Activated T-helper 17 cell treated with anti-CD3 and anti-CD28 coated beads, Interleukin-2, amount 50 U/mL, for 72 hours (primary cell): ENCODE results near the gene TELO2. TPM values are rescaled to one million over a fixed set of nuclear protein-coding genes. Genes with fewer than 3 reads are reported as not detected.

Experiments used
- ATAC-seq: fragments of 150-1000 bp; cut with Tn5 transposase; replicated peaks from 2 replicates; pipeline ENCODE4 v1.10.0; 2021; ENCODE audit warnings: mild to moderate bottlenecking, moderate library complexity
- H3K27ac Mint-ChIP-seq: one replicate; pipeline ENCODE4 v1.8.0; 2022; ENCODE audit warnings: mixed read lengths
- H3K27me3 Mint-ChIP-seq: one replicate; pipeline ENCODE4 v1.8.0; 2022; ENCODE audit warnings: mixed read lengths
- H3K36me3 Mint-ChIP-seq: one replicate; pipeline ENCODE4 v1.8.0; 2022; ENCODE audit warnings: low read depth, mild to moderate bottlenecking, mixed read lengths
- H3K4me1 Mint-ChIP-seq: one replicate; pipeline ENCODE4 v1.8.0; 2022; ENCODE audit warnings: mixed read lengths
- H3K4me3 Mint-ChIP-seq: one replicate; pipeline ENCODE4 v1.8.0; 2022; ENCODE audit warnings: mild to moderate bottlenecking, mixed read lengths
- H3K9me3 Mint-ChIP-seq: one replicate; pipeline ENCODE4 v1.8.0; 2022; ENCODE audit warnings: mixed read lengths
- total RNA-seq, 2 donors: library from RNA; stranded (reverse); gene quantifications; one replicate each; pipeline ENCODE4 v1.2.3, GENCODE V29; 2022

TELO2 gene
- total RNA-seq, 2 donors from 2014 or later, result 49.2 to 67.9 TPM

GRCh38 chr16:1548233-1548632 is 55.1 kb downstream of the TELO2 start:
- H3K36me3 Mint-ChIP-seq, result peaks cover 53% of the 10 kb centered on the region
- H3K27ac Mint-ChIP-seq, result peak overlapping the region; percentile 62
- ATAC-seq, result no peak

GRCh38 chr16:1548727-1549126 is 55.6 kb downstream of the TELO2 start:
- peaks cover 53% of the 10 kb centered on the region for H3K36me3 Mint-ChIP-seq
- peak overlapping the region; percentile 62 for H3K27ac Mint-ChIP-seq
- no peak for ATAC-seq
- no peak overlapping the region for H3K4me3 Mint-ChIP-seq
- no peaks in the 10 kb centered on the region for H3K9me3 Mint-ChIP-seq
- H3K27me3 Mint-ChIP-seq, result no peaks in the 10 kb centered on the region
- peaks cover 14% of the 10 kb centered on the region for H3K4me1 Mint-ChIP-seq

More at GRCh38 chr16:1548233-1548632, 55.1 kb downstream of the TELO2 start:
- H3K27me3 Mint-ChIP-seq, result no peaks in the 10 kb centered on the region
- no peaks in the 10 kb centered on the region for H3K9me3 Mint-ChIP-seq
- no peak overlapping the region for H3K4me3 Mint-ChIP-seq
- peaks cover 16% of the 10 kb centered on the region for H3K4me1 Mint-ChIP-seq

GRCh38 chr16:1550069-1550468 is 56.9 kb downstream of the TELO2 start:
- no peak for ATAC-seq
- Mint-ChIP-seq H3K4me3 (no peak overlapping the region), H3K27ac (peak overlapping the region; percentile 62), H3K4me1 (peaks cover 12% of the 10 kb centered on the region), H3K36me3 (peaks cover 60% of the 10 kb centered on the region), H3K27me3 (no peaks in the 10 kb centered on the region), H3K9me3 (no peaks in the 10 kb centered on the region)

GRCh38 chr16:1550696-1551095 is 57.5 kb downstream of the TELO2 start:
- Mint-ChIP-seq H3K4me1 (peaks cover 12% of the 10 kb centered on the region), H3K27ac (peak overlapping the region; percentile 62), H3K27me3 (no peaks in the 10 kb centered on the region), H3K9me3 (no peaks in the 10 kb centered on the region), H3K4me3 (no peak overlapping the region), H3K36me3 (peaks cover 66% of the 10 kb centered on the region)
- ATAC-seq, result no peak

GRCh38 chr16:1551166-1551565 is 58.0 kb downstream of the TELO2 start:
- Mint-ChIP-seq H3K27ac (no peak overlapping the region), H3K4me1 (peaks cover 12% of the 10 kb centered on the region)

GRCh38 chr16:1552129-1552528 is 59.0 kb downstream of the TELO2 start:
- H3K4me3 Mint-ChIP-seq, result no peak overlapping the region
- peaks cover 77% of the 10 kb centered on the region for H3K36me3 Mint-ChIP-seq

More at GRCh38 chr16:1551166-1551565, 58.0 kb downstream of the TELO2 start:
- H3K4me3 Mint-ChIP-seq, result no peak overlapping the region
- no peak for ATAC-seq
- H3K36me3 Mint-ChIP-seq, result peaks cover 71% of the 10 kb centered on the region
- H3K27me3 Mint-ChIP-seq, result no peaks in the 10 kb centered on the region
- H3K9me3 Mint-ChIP-seq, result no peaks in the 10 kb centered on the region

GRCh38 chr16:1553946-1554825 is 61.0 kb downstream of the TELO2 start:
- ATAC-seq, result no peak
- no peaks in the 10 kb centered on the region for H3K27me3 Mint-ChIP-seq

More at GRCh38 chr16:1552129-1552528, 59.0 kb downstream of the TELO2 start:
- no peaks in the 10 kb centered on the region for H3K27me3 Mint-ChIP-seq
- H3K9me3 Mint-ChIP-seq, result no peaks in the 10 kb centered on the region
- peaks cover 12% of the 10 kb centered on the region for H3K4me1 Mint-ChIP-seq
- peak overlapping the region; percentile 87 for H3K27ac Mint-ChIP-seq
- ATAC-seq, result no peak

GRCh38 chr16:1554826-1555445 is 61.8 kb downstream of the TELO2 start:
- peaks cover 64% of the 10 kb centered on the region for H3K36me3 Mint-ChIP-seq
- H3K4me1 Mint-ChIP-seq, result peaks cover 11% of the 10 kb centered on the region
- no peaks in the 10 kb centered on the region for H3K27me3 Mint-ChIP-seq

More at GRCh38 chr16:1553946-1554825, 61.0 kb downstream of the TELO2 start:
- H3K27ac Mint-ChIP-seq, result peak overlapping the region; percentile 87
- H3K36me3 Mint-ChIP-seq, result peaks cover 70% of the 10 kb centered on the region
- peaks cover 5% of the 10 kb centered on the region for H3K4me1 Mint-ChIP-seq
- no peaks in the 10 kb centered on the region for H3K9me3 Mint-ChIP-seq
- no peak overlapping the region for H3K4me3 Mint-ChIP-seq

GRCh38 chr16:1556254-1556653 is 63.1 kb downstream of the TELO2 start:
- H3K4me1 Mint-ChIP-seq, result peaks cover 19% of the 10 kb centered on the region
- no peak for ATAC-seq
- H3K9me3 Mint-ChIP-seq, result peaks cover 3% of the 10 kb centered on the region
- no peak overlapping the region for H3K4me3 Mint-ChIP-seq
- H3K27me3 Mint-ChIP-seq, result no peaks in the 10 kb centered on the region
- no peak overlapping the region for H3K27ac Mint-ChIP-seq
- peaks cover 57% of the 10 kb centered on the region for H3K36me3 Mint-ChIP-seq

More at GRCh38 chr16:1554826-1555445, 61.8 kb downstream of the TELO2 start:
- Mint-ChIP-seq H3K9me3 (peaks cover 3% of the 10 kb centered on the region), H3K27ac (no peak overlapping the region), H3K4me3 (no peak overlapping the region)
- no peak for ATAC-seq

- Mint-ChIP-seq H3K27ac (no peak overlapping the region), H3K27me3 (no peaks in the 10 kb centered on the region), H3K4me1 (peaks cover 19% of the 10 kb centered on the region), H3K36me3 (peaks cover 52% of the 10 kb centered on the region), H3K4me3 (no peak overlapping the region), H3K9me3 (peaks cover 3% of the 10 kb centered on the region)
- no peak for ATAC-seq
Measured at GRCh38 chr16:1557074-1557473, 63.9 kb downstream of the TELO2 start.

- ATAC-seq, result no peak
- Mint-ChIP-seq H3K9me3 (peaks cover 3% of the 10 kb centered on the region), H3K27ac (peak overlapping the region; percentile 41), H3K4me1 (peaks cover 19% of the 10 kb centered on the region), H3K27me3 (no peaks in the 10 kb centered on the region), H3K4me3 (no peak overlapping the region), H3K36me3 (peaks cover 47% of the 10 kb centered on the region)
Measured at GRCh38 chr16:1557576-1557975, 64.4 kb downstream of the TELO2 start.

- ATAC-seq, result peak; percentile 94
- Mint-ChIP-seq H3K4me3 (peak overlapping the region; percentile 77), H3K4me1 (peaks cover 15% of the 10 kb centered on the region), H3K36me3 (peaks cover 31% of the 10 kb centered on the region), H3K27me3 (no peaks in the 10 kb centered on the region), H3K9me3 (peaks cover 3% of the 10 kb centered on the region), H3K27ac (peak overlapping the region; percentile 93)
Measured at GRCh38 chr16:1559446-1559975, 66.4 kb downstream of the TELO2 start.
